ENCODE results near the gene ME1.
"Not testable (repeated sequence)": the region's sequence is repeated elsewhere in the genome, so short reads cannot be mapped to it uniquely, and the experiment has no call there.

Gene ME1

DNA sequence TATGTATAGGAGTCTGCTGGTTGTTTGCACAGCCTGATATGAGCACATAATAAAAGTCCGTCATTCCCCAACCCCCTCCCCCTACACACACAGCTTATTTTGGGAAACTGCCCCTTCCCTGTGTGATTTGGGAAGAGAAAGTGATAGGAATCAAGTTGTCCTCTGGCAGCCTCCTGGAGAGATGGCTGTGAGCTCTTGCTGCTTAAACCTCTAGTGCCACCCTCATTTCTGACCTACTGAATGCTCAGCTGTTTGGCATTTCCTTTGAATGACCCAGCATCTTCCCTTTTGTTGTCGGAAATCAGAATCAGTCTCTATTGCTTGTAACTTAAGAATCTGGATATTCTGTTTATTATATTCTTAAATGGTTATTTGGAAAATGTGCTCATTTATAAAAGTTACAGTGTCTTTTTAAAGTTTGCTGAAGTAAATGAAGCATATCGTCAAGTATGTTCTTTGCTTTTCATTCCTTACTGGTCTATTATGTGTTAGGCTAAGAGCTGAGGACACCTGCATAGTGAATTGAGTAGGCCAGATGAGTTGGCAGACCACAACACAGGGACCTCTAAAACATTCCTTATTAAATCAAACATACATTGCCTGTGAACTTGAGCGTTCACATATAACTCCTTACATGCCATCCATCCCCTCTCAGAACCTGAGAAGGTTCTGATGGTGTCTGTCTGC lies 232.2 kb downstream of the ME1 start:
- H3K9ac ChIP-seq (ENCODE audit: low read length) = no peak overlapping the region
- H3K4me3 ChIP-seq (ENCODE audit: low read length) = no peak overlapping the region
- H3K27me3 ChIP-seq (ENCODE audit: control insufficient read depth, insufficient read depth, low read length) = no peaks in the 10 kb centered on the region
- peaks cover 15% of the 10 kb centered on the region for H3K4me1 ChIP-seq (ENCODE audit: control insufficient read depth, insufficient read depth, low read length)
- no peaks in the 10 kb centered on the region for H3K9me3 ChIP-seq (ENCODE audit: control insufficient read depth, low read length)
- H3K36me3 ChIP-seq (ENCODE audit: control insufficient read depth, insufficient read depth, low read length) = no peaks in the 10 kb centered on the region

GRCh38 chr6:83193747-83194566 lies 236.9 kb downstream of the ME1 start:
- Histone ChIP-seq H3K4me3 (ENCODE audit: low read length) (peak overlapping the region; percentile 93), H3K9me3 (ENCODE audit: control insufficient read depth, low read length) (no peaks in the 10 kb centered on the region), H3K27me3 (ENCODE audit: control insufficient read depth, insufficient read depth, low read length) (no peaks in the 10 kb centered on the region), H3K9ac (ENCODE audit: low read length) (peak overlapping the region; percentile 88), H3K36me3 (ENCODE audit: control insufficient read depth, insufficient read depth, low read length) (no peaks in the 10 kb centered on the region), H3K4me1 (ENCODE audit: control insufficient read depth, insufficient read depth, low read length) (peaks cover 23% of the 10 kb centered on the region)

GRCh38 chr6:83192871-83193746 lies 237.7 kb downstream of the ME1 start, which contains the start of the genes PGM3 and RWDD2A:
PGM3 (minus strand) TSS chr6:83193265; CDS start chr6:83191012, 2,253 bp downstream.
RWDD2A (plus strand) TSS chr6:83193357; CDS start chr6:83194452, 1,095 bp downstream.
- Histone ChIP-seq H3K36me3 (ENCODE audit: control insufficient read depth, insufficient read depth, low read length) (no peaks in the 10 kb centered on the region), H3K4me3 (ENCODE audit: low read length) (peak within 1 kb of the TSS; percentile 93), H3K9ac (ENCODE audit: low read length) (peak within 1 kb of the TSS; percentile 88), H3K27me3 (ENCODE audit: control insufficient read depth, insufficient read depth, low read length) (no peaks in the 10 kb centered on the region), H3K4me1 (ENCODE audit: control insufficient read depth, insufficient read depth, low read length) (peaks cover 23% of the 10 kb centered on the region), H3K9me3 (ENCODE audit: control insufficient read depth, low read length) (no peaks in the 10 kb centered on the region)

DNA sequence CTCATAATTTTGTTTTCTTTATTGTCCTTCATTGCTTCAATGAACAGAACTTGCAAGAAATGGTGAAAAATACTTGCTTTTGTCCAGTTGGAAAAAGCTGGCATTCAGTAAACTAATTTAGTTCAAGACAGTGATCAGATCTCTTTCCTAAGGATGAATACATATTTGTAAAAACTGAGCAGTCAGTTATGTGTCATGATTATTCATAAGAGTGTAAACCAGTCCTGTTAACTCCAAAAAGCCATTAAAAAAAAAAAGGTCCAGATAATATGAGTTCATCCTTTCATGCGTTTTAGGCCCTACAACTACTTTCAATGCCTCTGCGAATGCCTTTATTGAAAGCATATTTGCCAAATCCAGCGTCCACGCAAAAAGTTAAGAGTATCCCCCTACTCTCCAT lies 238.4 kb downstream of the ME1 start:
- peaks cover 23% of the 10 kb centered on the region for H3K4me1 ChIP-seq (ENCODE audit: control insufficient read depth, insufficient read depth, low read length)
- H3K9me3 ChIP-seq (ENCODE audit: control insufficient read depth, low read length) = no peaks in the 10 kb centered on the region
- H3K4me3 ChIP-seq (ENCODE audit: low read length) = peak overlapping the region; percentile 93
- H3K36me3 ChIP-seq (ENCODE audit: control insufficient read depth, insufficient read depth, low read length) = no peaks in the 10 kb centered on the region
- no peaks in the 10 kb centered on the region for H3K27me3 ChIP-seq (ENCODE audit: control insufficient read depth, insufficient read depth, low read length)
- peak overlapping the region; percentile 88 for H3K9ac ChIP-seq (ENCODE audit: low read length)

DNA sequence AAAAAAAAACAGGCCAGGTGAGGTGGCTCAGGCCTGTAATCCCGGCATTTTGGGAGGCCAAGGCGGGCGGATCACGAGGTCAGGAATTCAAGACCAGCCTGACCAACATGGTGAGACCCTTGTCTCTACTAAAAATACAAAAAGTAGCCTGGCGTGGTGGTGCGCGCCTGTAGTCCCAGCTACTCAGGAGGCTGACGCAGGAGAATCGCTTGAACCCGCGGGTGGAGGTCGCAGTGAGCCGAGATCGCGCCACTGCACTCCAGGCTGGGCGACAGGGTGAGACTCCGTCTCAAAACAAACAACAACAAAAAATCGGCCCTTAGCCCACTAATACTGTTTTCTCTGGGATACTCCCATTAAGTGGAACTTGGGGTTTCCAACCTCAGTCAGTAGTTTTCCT lies 238.9 kb downstream of the ME1 start:
- H3K9ac ChIP-seq (ENCODE audit: low read length) = peak overlapping the region; percentile 88
- not testable (repeated sequence) for H3K36me3 ChIP-seq (ENCODE audit: control insufficient read depth, insufficient read depth, low read length); H3K9me3 ChIP-seq (ENCODE audit: control insufficient read depth, low read length); H3K27me3 ChIP-seq (ENCODE audit: control insufficient read depth, insufficient read depth, low read length); H3K4me3 ChIP-seq (ENCODE audit: low read length)
- peaks cover 20% of the 10 kb centered on the region for H3K4me1 ChIP-seq (ENCODE audit: control insufficient read depth, insufficient read depth, low read length)

DNA sequence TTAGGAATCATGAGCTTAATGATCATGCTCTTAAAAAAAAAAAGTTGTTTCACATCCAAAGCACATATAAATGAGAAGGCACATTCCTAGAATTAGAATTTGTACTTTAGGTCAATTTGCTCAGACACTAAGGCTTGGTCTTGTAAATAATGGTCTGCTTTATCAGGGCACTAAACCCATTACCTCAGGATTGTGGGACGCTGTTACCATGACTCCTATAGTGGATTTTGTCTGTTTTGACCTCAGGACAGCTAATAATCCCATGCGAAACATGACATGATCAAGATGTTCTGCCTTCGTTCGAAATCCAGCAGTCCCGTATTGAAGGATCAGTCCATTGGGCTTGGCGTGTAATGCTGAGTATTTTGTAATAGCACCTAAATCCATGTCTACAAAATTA lies 240.2 kb downstream of the ME1 start:
- no peaks in the 10 kb centered on the region for H3K36me3 ChIP-seq (ENCODE audit: control insufficient read depth, insufficient read depth, low read length)
- H3K9me3 ChIP-seq (ENCODE audit: control insufficient read depth, low read length) = no peaks in the 10 kb centered on the region
- H3K4me3 ChIP-seq (ENCODE audit: low read length) = no peak overlapping the region
- H3K27me3 ChIP-seq (ENCODE audit: control insufficient read depth, insufficient read depth, low read length) = no peaks in the 10 kb centered on the region
- H3K4me1 ChIP-seq (ENCODE audit: control insufficient read depth, insufficient read depth, low read length) = peaks cover 17% of the 10 kb centered on the region
- no peak overlapping the region for H3K9ac ChIP-seq (ENCODE audit: low read length)

DNA sequence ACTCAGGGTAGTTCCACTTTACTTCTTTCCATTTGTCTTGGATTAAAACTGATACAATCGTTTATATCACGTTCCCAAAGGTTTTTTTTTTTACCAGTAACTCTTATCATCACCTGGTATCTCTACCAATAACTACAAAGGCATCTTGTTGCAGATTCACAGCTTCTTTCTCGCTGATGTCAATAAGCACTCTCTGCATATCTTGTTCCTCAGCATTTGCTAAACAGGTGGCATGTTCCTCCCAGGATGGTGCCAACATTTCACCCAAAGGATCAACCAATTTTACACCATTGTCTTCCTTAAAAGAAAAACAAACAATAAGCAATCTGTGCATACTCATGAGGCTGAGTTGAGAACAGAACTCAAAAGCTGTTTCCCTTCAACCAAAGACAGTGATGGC lies 242.3 kb downstream of the ME1 start:
- Histone ChIP-seq H3K4me3 (ENCODE audit: low read length) (no peak overlapping the region), H3K27me3 (ENCODE audit: control insufficient read depth, insufficient read depth, low read length) (no peaks in the 10 kb centered on the region), H3K9ac (ENCODE audit: low read length) (no peak overlapping the region), H3K36me3 (ENCODE audit: control insufficient read depth, insufficient read depth, low read length) (no peaks in the 10 kb centered on the region), H3K4me1 (ENCODE audit: control insufficient read depth, insufficient read depth, low read length) (peaks cover 12% of the 10 kb centered on the region), H3K9me3 (ENCODE audit: control insufficient read depth, low read length) (no peaks in the 10 kb centered on the region)

- no peaks in the 10 kb centered on the region for H3K4me1 ChIP-seq (ENCODE audit: control insufficient read depth, insufficient read depth, low read length)
- H3K4me3 ChIP-seq (ENCODE audit: low read length) = no peak overlapping the region
- no peaks in the 10 kb centered on the region for H3K9me3 ChIP-seq (ENCODE audit: control insufficient read depth, low read length)
- H3K27me3 ChIP-seq (ENCODE audit: control insufficient read depth, insufficient read depth, low read length) = no peaks in the 10 kb centered on the region
- H3K9ac ChIP-seq (ENCODE audit: low read length) = no peak overlapping the region
- no peaks in the 10 kb centered on the region for H3K36me3 ChIP-seq (ENCODE audit: control insufficient read depth, insufficient read depth, low read length)
Measured at GRCh38 chr6:83185096-83185495, 245.8 kb downstream of the ME1 start.

- H3K4me3 ChIP-seq (ENCODE audit: low read length) = no peak overlapping the region
- no peaks in the 10 kb centered on the region for H3K4me1 ChIP-seq (ENCODE audit: control insufficient read depth, insufficient read depth, low read length)
- H3K9me3 ChIP-seq (ENCODE audit: control insufficient read depth, low read length) = no peaks in the 10 kb centered on the region
- no peak overlapping the region for H3K9ac ChIP-seq (ENCODE audit: low read length)
- no peaks in the 10 kb centered on the region for H3K36me3 ChIP-seq (ENCODE audit: control insufficient read depth, insufficient read depth, low read length)
- no peaks in the 10 kb centered on the region for H3K27me3 ChIP-seq (ENCODE audit: control insufficient read depth, insufficient read depth, low read length)
Measured at GRCh38 chr6:83183082-83183828, 247.6 kb downstream of the ME1 start.

GRCh38 chr6:83182114-83182513 lies 248.7 kb downstream of the ME1 start:
- H3K36me3 ChIP-seq (ENCODE audit: control insufficient read depth, insufficient read depth, low read length) = no peaks in the 10 kb centered on the region

DNA sequence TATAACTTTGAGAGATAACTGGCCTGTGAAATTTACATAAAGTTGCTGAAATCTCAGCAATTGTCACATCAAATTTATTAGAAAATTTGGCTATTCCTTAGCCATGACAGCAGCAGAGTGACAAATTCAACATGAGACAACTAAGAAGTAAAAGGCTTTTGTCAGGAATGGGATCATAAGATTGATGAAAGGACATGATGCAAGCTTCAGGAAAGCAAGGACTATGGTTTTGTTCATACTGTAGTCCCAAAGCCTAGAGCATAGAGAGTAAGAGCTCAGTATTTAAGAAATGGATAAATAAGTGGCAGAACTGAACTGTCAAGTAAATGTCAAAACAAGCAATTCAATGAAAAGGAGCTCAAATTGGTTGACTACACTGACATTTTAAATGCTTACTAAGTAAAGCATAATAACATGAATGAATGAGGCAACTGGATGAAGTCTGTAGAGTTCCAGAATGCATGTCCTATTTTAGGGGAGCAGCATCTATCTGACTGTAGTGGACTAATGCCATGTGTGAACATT lies 250.4 kb downstream of the ME1 start:
- Histone ChIP-seq H3K36me3 (ENCODE audit: control insufficient read depth, insufficient read depth, low read length) (no peaks in the 10 kb centered on the region), H3K4me3 (ENCODE audit: low read length) (no peak overlapping the region), H3K9me3 (ENCODE audit: control insufficient read depth, low read length) (no peaks in the 10 kb centered on the region), H3K27me3 (ENCODE audit: control insufficient read depth, insufficient read depth, low read length) (no peaks in the 10 kb centered on the region), H3K4me1 (ENCODE audit: control insufficient read depth, insufficient read depth, low read length) (no peaks in the 10 kb centered on the region), H3K9ac (ENCODE audit: low read length) (no peak overlapping the region)

More at GRCh38 chr6:83182114-83182513, 248.7 kb downstream of the ME1 start:
- Histone ChIP-seq H3K27me3 (ENCODE audit: control insufficient read depth, insufficient read depth, low read length) (no peaks in the 10 kb centered on the region), H3K9ac (ENCODE audit: low read length) (no peak overlapping the region), H3K4me1 (ENCODE audit: control insufficient read depth, insufficient read depth, low read length) (no peaks in the 10 kb centered on the region), H3K4me3 (ENCODE audit: low read length) (no peak overlapping the region), H3K9me3 (ENCODE audit: control insufficient read depth, low read length) (no peaks in the 10 kb centered on the region)
